Lower lobe of right lung (tissue), 2 donors: ENCODE measurements around the gene CCM2. TPM values are rescaled to one million over a fixed set of nuclear protein-coding genes. Genes with fewer than 3 reads are reported as not detected.

Experiments used
- ATAC-seq, 2 donors: fragments of 200-7000 bp; cut with Tn5 transposase; one replicate each; pipeline ENCODE4 v1.9.1; 2020 to 2022; ENCODE audit warnings: mild to moderate bottlenecking in 2 of 2, moderate library complexity in 2 of 2
- DNase-seq: peaks from one replicate; pipeline ENCODE4 v3.0.0-alpha.2; 2020
- H3K27ac ChIP-seq: fragments of 200-600 bp; one replicate; pipeline ENCODE4 v1.8.0; 2022
- H3K27me3 ChIP-seq: fragments of 200-600 bp; one replicate; pipeline ENCODE4 v1.8.0; 2022; ENCODE audit warnings: low read depth
- H3K36me3 ChIP-seq: fragments of 200-600 bp; one replicate; pipeline ENCODE4 v1.8.0; 2022; ENCODE audit warnings: mild to moderate bottlenecking
- H3K4me1 ChIP-seq: fragments of 200-600 bp; one replicate; pipeline ENCODE4 v1.8.0; 2022
- H3K4me3 ChIP-seq: fragments of 200-600 bp; one replicate; pipeline ENCODE4 v1.8.0; 2022; ENCODE audit warnings: mild to moderate bottlenecking
- H3K9me3 ChIP-seq: fragments of 200-600 bp; one replicate; pipeline ENCODE4 v1.8.0; 2022
- CTCF ChIP-seq: fragments of 200-600 bp; IDR thresholded peaks from one replicate; pipeline ENCODE4 v1.8.0; 2022; ENCODE audit warnings: antibody characterized with exemption, mild to moderate bottlenecking
- intact Hi-C: fragments of 100-400 bp; cut with DNase I; formaldehyde crosslinking; loops from one replicate; pipeline ENCODE4 v1.11.0; 2022
- total RNA-seq: library from RNA; stranded (reverse); fragmentation: NEBNext Ultra II Directional; extraction: Animal tissue kit (Norgen Biotek cat#: 25700); gene quantifications from one replicate; pipeline ENCODE4 v1.2.1, GENCODE V29; 2021
- donor health status: DM: no; HTN: yes; CAD: no; lungs with severe emphysema.

The CCM2 gene
- total RNA-seq, 1 donor from 2014 or later: 45.7 TPM

GRCh38 chr7:45074528-45075354 is 74.7 kb downstream of the CCM2 start:
- no peaks in the 10 kb centered on the region for H3K4me1 ChIP-seq
- intact Hi-C loops: no loop called here
- H3K4me3 ChIP-seq: no peak overlapping the region
- ATAC-seq (no peak), DNase-seq (no peak)
- no peaks in the 10 kb centered on the region for H3K27me3 ChIP-seq
- H3K9me3 ChIP-seq: no peaks in the 10 kb centered on the region
- no peak overlapping the region for H3K27ac ChIP-seq
- peaks cover 81% of the 10 kb centered on the region for H3K36me3 ChIP-seq
- no peak for TF ChIP-seq CTCF

GRCh38 chr7:45075355-45075644 is 75.3 kb downstream of the CCM2 start:
- intact Hi-C loops: no loop called here
- Histone ChIP-seq H3K27ac (no peak overlapping the region), H3K36me3 (peaks cover 76% of the 10 kb centered on the region), H3K4me3 (no peak overlapping the region), H3K4me1 (no peaks in the 10 kb centered on the region), H3K27me3 (no peaks in the 10 kb centered on the region), H3K9me3 (no peaks in the 10 kb centered on the region)
- TF ChIP-seq CTCF: no peak
- DNase-seq: no peak
- no peak for ATAC-seq

GRCh38 chr7:45075871-45076796 is 76.1 kb downstream of the CCM2 start:
- H3K4me3 ChIP-seq: no peak overlapping the region
- no peak for TF ChIP-seq CTCF
- ATAC-seq (no peak), DNase-seq (no peak)
- H3K9me3 ChIP-seq: no peaks in the 10 kb centered on the region
- no peaks in the 10 kb centered on the region for H3K4me1 ChIP-seq
- no peak overlapping the region for H3K27ac ChIP-seq
- no peaks in the 10 kb centered on the region for H3K27me3 ChIP-seq
- peaks cover 67% of the 10 kb centered on the region for H3K36me3 ChIP-seq
- intact Hi-C loops: no loop called here

- Histone ChIP-seq H3K36me3 (peaks cover 59% of the 10 kb centered on the region), H3K27me3 (no peaks in the 10 kb centered on the region), H3K27ac (no peak overlapping the region), H3K9me3 (no peaks in the 10 kb centered on the region), H3K4me1 (no peaks in the 10 kb centered on the region), H3K4me3 (no peak overlapping the region)
- DNase-seq (no peak), ATAC-seq (no peak)
- no peak for TF ChIP-seq CTCF
- intact Hi-C loops: no loop called here
Measured at GRCh38 chr7:45076946-45077345, 76.9 kb downstream of the CCM2 start.

DNA sequence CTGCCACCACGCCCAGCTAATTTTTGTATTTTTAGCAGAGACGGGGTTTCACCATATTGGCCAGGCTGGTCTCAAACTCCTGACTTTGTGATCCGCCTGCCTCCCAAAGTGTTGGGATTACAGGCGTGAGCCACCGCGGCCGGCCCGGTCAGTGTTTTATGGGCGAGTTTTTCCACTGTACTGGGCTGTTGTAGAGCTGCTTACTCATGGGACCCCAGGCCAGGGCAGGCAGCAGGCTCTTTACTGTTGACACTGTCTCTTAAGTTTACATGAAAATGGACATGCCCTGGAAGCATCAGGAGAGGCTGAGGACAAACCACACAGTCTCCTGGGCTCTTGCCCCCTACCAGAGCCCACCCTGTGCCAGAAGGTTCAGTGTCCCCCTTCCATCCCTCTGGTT is 77.6 kb downstream of the CCM2 start:
- H3K4me1 ChIP-seq: no peaks in the 10 kb centered on the region
- no peak overlapping the region for H3K27ac ChIP-seq
- intact Hi-C loops: no loop called here
- TF ChIP-seq CTCF: no peak
- no peak overlapping the region for H3K4me3 ChIP-seq
- no peaks in the 10 kb centered on the region for H3K27me3 ChIP-seq
- no peaks in the 10 kb centered on the region for H3K9me3 ChIP-seq
- ATAC-seq (no peak), DNase-seq (no peak)
- H3K36me3 ChIP-seq: peaks cover 53% of the 10 kb centered on the region
